ENCODE data around the gene BPIFA3. TPM values are rescaled to one million over a fixed set of nuclear protein-coding genes. Genes with fewer than 3 reads are reported as not detected.

The BPIFA3 gene
- total and polyA plus RNA-seq, 2 of the 8 experiments (the other 6 are each of a cell fraction or from before 2014, with no cell fraction given) = not detected

- TF ChIP-seq, protein P1, sequence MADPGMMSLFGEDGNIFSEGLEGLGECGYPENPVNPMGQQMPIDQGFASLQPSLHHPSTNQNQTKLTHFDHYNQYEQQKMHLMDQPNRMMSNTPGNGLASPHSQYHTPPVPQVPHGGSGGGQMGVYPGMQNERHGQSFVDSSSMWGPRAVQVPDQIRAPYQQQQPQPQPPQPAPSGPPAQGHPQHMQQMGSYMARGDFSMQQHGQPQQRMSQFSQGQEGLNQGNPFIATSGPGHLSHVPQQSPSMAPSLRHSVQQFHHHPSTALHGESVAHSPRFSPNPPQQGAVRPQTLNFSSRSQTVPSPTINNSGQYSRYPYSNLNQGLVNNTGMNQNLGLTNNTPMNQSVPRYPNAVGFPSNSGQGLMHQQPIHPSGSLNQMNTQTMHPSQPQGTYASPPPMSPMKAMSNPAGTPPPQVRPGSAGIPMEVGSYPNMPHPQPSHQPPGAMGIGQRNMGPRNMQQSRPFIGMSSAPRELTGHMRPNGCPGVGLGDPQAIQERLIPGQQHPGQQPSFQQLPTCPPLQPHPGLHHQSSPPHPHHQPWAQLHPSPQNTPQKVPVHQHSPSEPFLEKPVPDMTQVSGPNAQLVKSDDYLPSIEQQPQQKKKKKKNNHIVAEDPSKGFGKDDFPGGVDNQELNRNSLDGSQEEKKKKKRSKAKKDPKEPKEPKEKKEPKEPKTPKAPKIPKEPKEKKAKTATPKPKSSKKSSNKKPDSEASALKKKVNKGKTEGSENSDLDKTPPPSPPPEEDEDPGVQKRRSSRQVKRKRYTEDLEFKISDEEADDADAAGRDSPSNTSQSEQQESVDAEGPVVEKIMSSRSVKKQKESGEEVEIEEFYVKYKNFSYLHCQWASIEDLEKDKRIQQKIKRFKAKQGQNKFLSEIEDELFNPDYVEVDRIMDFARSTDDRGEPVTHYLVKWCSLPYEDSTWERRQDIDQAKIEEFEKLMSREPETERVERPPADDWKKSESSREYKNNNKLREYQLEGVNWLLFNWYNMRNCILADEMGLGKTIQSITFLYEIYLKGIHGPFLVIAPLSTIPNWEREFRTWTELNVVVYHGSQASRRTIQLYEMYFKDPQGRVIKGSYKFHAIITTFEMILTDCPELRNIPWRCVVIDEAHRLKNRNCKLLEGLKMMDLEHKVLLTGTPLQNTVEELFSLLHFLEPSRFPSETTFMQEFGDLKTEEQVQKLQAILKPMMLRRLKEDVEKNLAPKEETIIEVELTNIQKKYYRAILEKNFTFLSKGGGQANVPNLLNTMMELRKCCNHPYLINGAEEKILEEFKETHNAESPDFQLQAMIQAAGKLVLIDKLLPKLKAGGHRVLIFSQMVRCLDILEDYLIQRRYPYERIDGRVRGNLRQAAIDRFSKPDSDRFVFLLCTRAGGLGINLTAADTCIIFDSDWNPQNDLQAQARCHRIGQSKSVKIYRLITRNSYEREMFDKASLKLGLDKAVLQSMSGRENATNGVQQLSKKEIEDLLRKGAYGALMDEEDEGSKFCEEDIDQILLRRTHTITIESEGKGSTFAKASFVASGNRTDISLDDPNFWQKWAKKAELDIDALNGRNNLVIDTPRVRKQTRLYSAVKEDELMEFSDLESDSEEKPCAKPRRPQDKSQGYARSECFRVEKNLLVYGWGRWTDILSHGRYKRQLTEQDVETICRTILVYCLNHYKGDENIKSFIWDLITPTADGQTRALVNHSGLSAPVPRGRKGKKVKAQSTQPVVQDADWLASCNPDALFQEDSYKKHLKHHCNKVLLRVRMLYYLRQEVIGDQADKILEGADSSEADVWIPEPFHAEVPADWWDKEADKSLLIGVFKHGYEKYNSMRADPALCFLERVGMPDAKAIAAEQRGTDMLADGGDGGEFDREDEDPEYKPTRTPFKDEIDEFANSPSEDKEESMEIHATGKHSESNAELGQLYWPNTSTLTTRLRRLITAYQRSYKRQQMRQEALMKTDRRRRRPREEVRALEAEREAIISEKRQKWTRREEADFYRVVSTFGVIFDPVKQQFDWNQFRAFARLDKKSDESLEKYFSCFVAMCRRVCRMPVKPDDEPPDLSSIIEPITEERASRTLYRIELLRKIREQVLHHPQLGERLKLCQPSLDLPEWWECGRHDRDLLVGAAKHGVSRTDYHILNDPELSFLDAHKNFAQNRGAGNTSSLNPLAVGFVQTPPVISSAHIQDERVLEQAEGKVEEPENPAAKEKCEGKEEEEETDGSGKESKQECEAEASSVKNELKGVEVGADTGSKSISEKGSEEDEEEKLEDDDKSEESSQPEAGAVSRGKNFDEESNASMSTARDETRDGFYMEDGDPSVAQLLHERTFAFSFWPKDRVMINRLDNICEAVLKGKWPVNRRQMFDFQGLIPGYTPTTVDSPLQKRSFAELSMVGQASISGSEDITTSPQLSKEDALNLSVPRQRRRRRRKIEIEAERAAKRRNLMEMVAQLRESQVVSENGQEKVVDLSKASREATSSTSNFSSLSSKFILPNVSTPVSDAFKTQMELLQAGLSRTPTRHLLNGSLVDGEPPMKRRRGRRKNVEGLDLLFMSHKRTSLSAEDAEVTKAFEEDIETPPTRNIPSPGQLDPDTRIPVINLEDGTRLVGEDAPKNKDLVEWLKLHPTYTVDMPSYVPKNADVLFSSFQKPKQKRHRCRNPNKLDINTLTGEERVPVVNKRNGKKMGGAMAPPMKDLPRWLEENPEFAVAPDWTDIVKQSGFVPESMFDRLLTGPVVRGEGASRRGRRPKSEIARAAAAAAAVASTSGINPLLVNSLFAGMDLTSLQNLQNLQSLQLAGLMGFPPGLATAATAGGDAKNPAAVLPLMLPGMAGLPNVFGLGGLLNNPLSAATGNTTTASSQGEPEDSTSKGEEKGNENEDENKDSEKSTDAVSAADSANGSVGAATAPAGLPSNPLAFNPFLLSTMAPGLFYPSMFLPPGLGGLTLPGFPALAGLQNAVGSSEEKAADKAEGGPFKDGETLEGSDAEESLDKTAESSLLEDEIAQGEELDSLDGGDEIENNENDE (IDR thresholded peaks at IDR 0.05; ENCODE audit: insufficient replicate concordance, low read length) = no peak
Measured at GRCh38 chr20:33275871-33276270, 58.7 kb downstream of the BPIFA3 start (continued).

Measured in H1 (cell line).